H1 (cell line): ENCODE data around the gene MYO9A. TPM values are rescaled to one million over a fixed set of nuclear protein-coding genes. Genes with fewer than 3 reads are reported as not detected.

ENCODE experiments used
- CTCF ChIA-PET: fragments of 300-600 bp; sonication (Branson Sonifier 250); formaldehyde crosslinking; loops from one replicate; lab custom pipeline; 2021; ENCODE audit not compliant: partially characterized antibody; lab: Charles Lee
- POLR2A ChIA-PET: fragments of 300-600 bp; sonication (Branson Sonifier 250); formaldehyde crosslinking; loops from one replicate; lab custom pipeline; 2021; ENCODE audit warnings: inconsistent platforms; ENCODE audit not compliant: partially characterized antibody; lab: Charles Lee
- DNase-seq, 2 experiments: peaks; one replicate each; pipeline versions ENCODE4 v3.0.0 to v3.0.0-alpha.2; 2010 to 2022; ENCODE audit warnings: low spot score in 2 of 2, low read depth in 1 of 2, mixed read lengths in 1 of 2
- FAIRE-seq: peaks from 2 replicates; lab custom pipeline; 2011; peaks lifted over from hg19 to GRCh38; lab: Jason Lieb, UNC
- H2AFZ ChIP-seq: 2 replicates; pipeline ENCODE4 v1.8.1; 2012; ENCODE audit warnings: low read length, inconsistent platforms
- H2AK5ac ChIP-seq: 2 replicates; pipeline ENCODE4 v1.6.1; 2013; ENCODE audit warnings: low read depth, low read length
- H2BK120ac ChIP-seq: replicated peaks from 2 replicates; pipeline ENCODE3; 2013; ENCODE audit warnings: low read depth, low read length, inconsistent platforms
- H2BK12ac ChIP-seq: 2 replicates; pipeline ENCODE4 v1.6.1; 2013; ENCODE audit warnings: low read depth, low read length
- H2BK15ac ChIP-seq: 2 replicates; pipeline ENCODE4 v1.6.1; 2013; ENCODE audit warnings: low read length
- H2BK20ac ChIP-seq: 2 replicates; pipeline ENCODE4 v1.6.1; 2013; ENCODE audit warnings: low read length
- H2BK5ac ChIP-seq: 2 replicates; pipeline ENCODE4 v1.6.1; 2013; ENCODE audit warnings: low read depth, low read length
- H3K14ac ChIP-seq: 2 replicates; pipeline ENCODE4 v1.6.1; 2013; ENCODE audit warnings: inconsistent platforms; ENCODE audit not compliant: insufficient read length
- H3K18ac ChIP-seq: 2 replicates; pipeline ENCODE4 v1.6.1; 2013; ENCODE audit warnings: low read length; ENCODE audit errors: extremely low read depth
- H3K23ac ChIP-seq: 2 replicates; pipeline ENCODE4 v1.6.1; 2013; ENCODE audit warnings: inconsistent platforms; ENCODE audit not compliant: insufficient read length
- H3K23me2 ChIP-seq: 2 replicates; pipeline ENCODE4 v1.6.1; 2013; ENCODE audit warnings: low read depth, low read length
- H3K27ac ChIP-seq: 2 replicates; pipeline ENCODE4 v1.6.1; 2011; ENCODE audit warnings: low read depth, low read length, inconsistent platforms
- H3K27me3 ChIP-seq, 4 experiments: replicated peaks in 1 of 4; 1 replicate in 1 of 4; 2 replicates in 3 of 4; pipeline versions ENCODE4 v1.6.1 to v1.8.1; 2011 to 2013; ENCODE audit warnings: low read length in 3 of 4, mild to moderate bottlenecking in 3 of 4, inconsistent platforms in 2 of 4, mixed read lengths in 2 of 4, moderate library complexity in 1 of 4; ENCODE audit not compliant: control insufficient read depth in 3 of 4, insufficient read depth in 3 of 4; ENCODE audit errors: extremely low read depth in 1 of 4
- H3K36me3 ChIP-seq, 4 experiments: 2 replicates each; pipeline versions ENCODE4 v1.6.1 to v1.8.1; 2011 to 2013; ENCODE audit warnings: mild to moderate bottlenecking in 4 of 4, low read length in 3 of 4, moderate library complexity in 2 of 4, control low read depth in 1 of 4, inconsistent platforms in 1 of 4; ENCODE audit not compliant: insufficient read depth in 4 of 4, control insufficient read depth in 2 of 4
- H3K4ac ChIP-seq: replicated peaks from 2 replicates; pipeline ENCODE3; 2013; ENCODE audit warnings: low read length, low read depth, mixed read lengths, inconsistent platforms; ENCODE audit not compliant: insufficient read length
- H3K4me1 ChIP-seq, 4 experiments: replicated peaks in 1 of 4; 1 replicate in 1 of 4; 2 replicates in 3 of 4; pipeline versions ENCODE4 v1.6.1 to v1.8.1; 2011 to 2013; ENCODE audit warnings: low read length in 3 of 4, inconsistent platforms in 2 of 4, mixed read lengths in 1 of 4; ENCODE audit not compliant: insufficient read depth in 4 of 4, control insufficient read depth in 3 of 4
- H3K4me2 ChIP-seq, 2 experiments: 2 replicates each; pipeline versions ENCODE4 v1.6.1 to v1.8.1; 2011 to 2013; ENCODE audit warnings: low read depth in 2 of 2, low read length in 2 of 2, control low read depth in 1 of 2, inconsistent platforms in 1 of 2, mild to moderate bottlenecking in 1 of 2; ENCODE audit not compliant: insufficient read depth in 1 of 2
- H3K4me3 ChIP-seq, 4 experiments: fragments of 200-600, 300-600 bp in 1 of 4; sonication (generic), shearing (Covaris generic), sonication (Bioruptor Twin) in 1 of 4; 2 replicates each; pipeline versions ENCODE4 v1.5.1 to v1.8.1; 2011 to 2016; ENCODE audit warnings: low read length in 4 of 4, low read depth in 3 of 4, control low read depth in 2 of 4, inconsistent platforms in 2 of 4, mild to moderate bottlenecking in 2 of 4, mixed read lengths in 1 of 4, moderate library complexity in 1 of 4; ENCODE audit not compliant: insufficient read depth in 2 of 4; ENCODE audit errors: extremely low read depth in 1 of 4
- H3K56ac ChIP-seq: replicated peaks from 2 replicates; pipeline ENCODE3; 2013; ENCODE audit warnings: low read depth, mild to moderate bottlenecking, mixed read lengths, low read length, inconsistent platforms; ENCODE audit not compliant: insufficient read length
- H3K79me1 ChIP-seq: 2 replicates; pipeline ENCODE4 v1.6.1; 2013; ENCODE audit warnings: low read depth, low read length, control low read depth
- H3K79me2 ChIP-seq, 2 experiments: 2 replicates each; pipeline versions ENCODE4 v1.6.1 to v1.8.1; 2012 to 2013; ENCODE audit warnings: low read length in 2 of 2, mild to moderate bottlenecking in 2 of 2, inconsistent platforms in 1 of 2; ENCODE audit not compliant: insufficient read depth in 2 of 2, control insufficient read depth in 1 of 2
- H3K9ac ChIP-seq, 4 experiments: replicated peaks in 1 of 4; 1 replicate in 1 of 4; 2 replicates in 3 of 4; pipeline versions ENCODE4 v1.6.1 to v1.8.1; 2011 to 2013; ENCODE audit warnings: low read depth in 3 of 4, low read length in 3 of 4, control low read depth in 2 of 4, mild to moderate bottlenecking in 2 of 4, moderate library complexity in 2 of 4, inconsistent platforms in 1 of 4; ENCODE audit errors: extremely low read depth in 1 of 4
- H3K9me3 ChIP-seq, 2 experiments: 2 replicates each; pipeline versions ENCODE4 v1.6.1 to v1.8.1; 2012 to 2013; ENCODE audit warnings: mild to moderate bottlenecking in 2 of 2, moderate library complexity in 2 of 2, control low read depth in 1 of 2, inconsistent platforms in 1 of 2, low read depth in 1 of 2, low read length in 1 of 2, mixed read lengths in 1 of 2; ENCODE audit not compliant: insufficient read depth in 2 of 2
- H4K20me1 ChIP-seq, 2 experiments: replicated peaks in 1 of 2; 2 replicates each; pipeline versions ENCODE3 to v1.8.1; 2011 to 2013; ENCODE audit warnings: inconsistent platforms in 2 of 2, low read length in 2 of 2, mild to moderate bottlenecking in 1 of 2; ENCODE audit not compliant: insufficient read depth in 2 of 2, control insufficient read depth in 1 of 2
- H4K5ac ChIP-seq: 2 replicates; pipeline ENCODE4 v1.6.1; 2013; ENCODE audit warnings: low read length, low read depth, mixed read lengths, inconsistent platforms; ENCODE audit not compliant: insufficient read length
- H4K8ac ChIP-seq: 2 replicates; pipeline ENCODE4 v1.8.0; 2013; ENCODE audit warnings: mild to moderate bottlenecking, moderate library complexity, low read length, inconsistent platforms; ENCODE audit not compliant: insufficient read depth; ENCODE audit errors: extremely low read depth
- H4K91ac ChIP-seq: replicated peaks from 2 replicates; pipeline ENCODE3; 2013; ENCODE audit warnings: low read length, mixed read lengths, inconsistent platforms; ENCODE audit not compliant: insufficient read length
- ASH2L ChIP-seq: fragments of 200-600, 300-600 bp; sonication (generic); IDR thresholded peaks from one replicate; pipeline ENCODE4 v1.7.1; 2017; ENCODE audit warnings: low read length
- ATF2 ChIP-seq: IDR thresholded peaks from 2 replicates; pipeline ENCODE4 v1.6.1; 2012; ENCODE audit warnings: low read length, inconsistent platforms
- CHD2 ChIP-seq: IDR thresholded peaks from 2 replicates; pipeline ENCODE4 v1.6.1; 2012; ENCODE audit warnings: low read length, improper control_type of control experiment
- SP1 ChIP-seq: IDR thresholded peaks from 2 replicates; pipeline ENCODE4 v1.6.1; 2011; ENCODE audit warnings: low read depth, low read length
- TEAD4 ChIP-seq: IDR thresholded peaks from 2 replicates; pipeline ENCODE4 v1.6.1; 2012; ENCODE audit warnings: low read depth, low read length, inconsistent platforms, mixed read lengths
- WGBS, 2 experiments: shearing (Covaris generic) in 1 of 2; methylation state at CpG; one replicate each; pipeline versions ENCODE4 v1.1.6 to v1.1.7; 2013 to 2015; ENCODE audit warnings: low lambda C conversion rate in 2 of 2, mixed read lengths in 2 of 2, inconsistent platforms in 1 of 2, low coverage in 1 of 2, missing lambda C conversion rate in 1 of 2; ENCODE audit not compliant: insufficient replicate concordance in 2 of 2, insufficient coverage in 1 of 2, insufficient read length in 1 of 2; ENCODE audit errors: extremely low coverage in 1 of 2, missing lambda C conversion rate in 1 of 2; 5-methylcytosine and 5-hydroxymethylcytosine counted together
- polyA plus RNA-seq, 7 experiments: library from polyadenylated mRNA; depleted of rRNA in 3 of 7; stranded (reverse) in 5 of 7; unstranded in 2 of 7; fragments of >200 nt in 5 of 7; fragments of 200-250 nt in 2 of 7; gene quantifications; 1 replicate in 5 of 7; 2 replicates in 1 of 7; 4 replicates in 1 of 7; pipeline versions ENCODE4 v1.2.1 to v1.2.3, GENCODE V29; 2011 to 2013; ENCODE audit warnings: missing spikeins in 2 of 7, mixed read lengths in 2 of 7
- total RNA-seq: library from RNA; stranded (reverse); fragmentation: NEBNext Ultra II Directional; extraction: Animal tissue kit (Norgen Biotek cat#: 25700); gene quantifications from 2 replicates; pipeline ENCODE4 v1.2.1, GENCODE V29; 2021

Gene MYO9A
- total and polyA plus RNA-seq, 2 of the 8 experiments (the other 6 are each of a cell fraction or from before 2014, with no cell fraction given), result 3.9 to 26.0 TPM

GRCh38 chr15:71782422-71783165, 335.4 kb downstream of the MYO9A start:
- H2BK20ac ChIP-seq, result no peak overlapping the region
- TF ChIP-seq CHD2, result no peak
- no peak for TF ChIP-seq SP1
- TF ChIP-seq TEAD4, result no peak
- TF ChIP-seq ATF2, result no peak
- no peak for TF ChIP-seq ASH2L

More at GRCh38 chr15:71782422-71783165, 335.4 kb downstream of the MYO9A start:
- no peak overlapping the region for H2BK15ac ChIP-seq
- FAIRE-seq (no peak), DNase-seq (no peak)
- no peaks in the 10 kb centered on the region for H3K23me2 ChIP-seq
- H3K9me3 ChIP-seq, result no peaks in the 10 kb centered on the region
- H3K79me2 ChIP-seq, result no peaks in the 10 kb centered on the region
- H4K5ac ChIP-seq, result no peak overlapping the region
- H3K14ac ChIP-seq, result no peak overlapping the region
- H3K27ac ChIP-seq, result no peak overlapping the region
- ChIA-PET POLR2A (no interaction called here), CTCF (interaction anchor here (1.0 to 5.8 kb wide), 14 partner anchors 9 to 342 kb away, joined by 3 to 49 read pairs (median 9); no protein-coding TSS in a partner anchor)
- no peak overlapping the region for H3K4me3 ChIP-seq
- H3K23ac ChIP-seq, result no peak overlapping the region
- H2AFZ ChIP-seq, result no peak overlapping the region
- H3K27me3 ChIP-seq, result no peaks in the 10 kb centered on the region
- no peak overlapping the region for H2BK120ac ChIP-seq
- no peak overlapping the region for H3K4me2 ChIP-seq
- no peak overlapping the region for H2BK5ac ChIP-seq
- H3K36me3 ChIP-seq, result no peaks in the 10 kb centered on the region
- H4K20me1 ChIP-seq, result no peaks in the 10 kb centered on the region
- no peak overlapping the region for H4K91ac ChIP-seq
- H3K4ac ChIP-seq, result no peak overlapping the region
- 95% methylated on average over 10 of the region's 10 CpGs; no CpG with 5 or more reads in 1 of the 2 experiments for WGBS, 2 experiments
- H3K9ac ChIP-seq, result no peak overlapping the region
- 0 out of 2 replicates have a peak overlapping the region, but pooled peaks have one; percentile 10 for H4K8ac ChIP-seq
- no peak overlapping the region for H3K18ac ChIP-seq
- no peaks in the 10 kb centered on the region for H3K79me1 ChIP-seq
- no peaks in the 10 kb centered on the region; a peak in 3 of 7 replicates for H3K4me1 ChIP-seq
- no peak overlapping the region for H3K56ac ChIP-seq
- no peak overlapping the region for H2BK12ac ChIP-seq
- no peak overlapping the region for H2AK5ac ChIP-seq
